Heart left ventricle (tissue), 16 donors: ENCODE data around the gene ASB7. TPM values are rescaled to one million over a fixed set of nuclear protein-coding genes. Genes with fewer than 3 reads are reported as not detected.

Experiments
- ATAC-seq, 4 donors: fragments of 200-7000 bp; cut with Tn5 transposase; one replicate each; pipeline ENCODE4 v1.9.1; 2020 to 2022; ENCODE audit warnings: moderate library complexity in 4 of 4, mild to moderate bottlenecking in 3 of 4, moderate number of reproducible peaks in 1 of 4
- DNase-seq, 5 donors: peaks; one replicate each; pipeline ENCODE4 v3.0.0-alpha.2; 2020
- H3K27ac ChIP-seq, 12 donors: fragments of 200-600 bp; sonication (generic) in 4 of 12; one replicate each; pipeline versions ENCODE4 v1.5.0 to v1.8.0; 2016 to 2022; ENCODE audit warnings: mild to moderate bottlenecking in 2 of 12
- H3K27me3 ChIP-seq, 9 donors: fragments of 200-600 bp; sonication (generic) in 2 of 9; one replicate each; pipeline versions ENCODE4 v1.5.1 to v1.8.0; 2016 to 2022; ENCODE audit warnings: mild to moderate bottlenecking in 3 of 9
- H3K36me3 ChIP-seq, 9 donors: fragments of 200-600 bp; sonication (generic) in 2 of 9; one replicate each; pipeline versions ENCODE4 v1.5.0 to v1.8.0; 2018 to 2022; ENCODE audit warnings: mild to moderate bottlenecking in 2 of 9
- H3K4me1 ChIP-seq, 12 donors: fragments of 200-600 bp; sonication (generic) in 4 of 12; one replicate each; pipeline versions ENCODE4 v1.5.0 to v1.8.0; 2016 to 2022; ENCODE audit warnings: mild to moderate bottlenecking in 3 of 12
- H3K4me3 ChIP-seq, 12 donors: fragments of 200-600 bp; sonication (generic) in 4 of 12; one replicate each; pipeline versions ENCODE4 v1.5.0 to v1.8.0; 2017 to 2022; ENCODE audit warnings: mild to moderate bottlenecking in 9 of 12, moderate library complexity in 4 of 12
- H3K9me3 ChIP-seq, 12 donors: fragments of 200-600 bp; sonication (generic) in 4 of 12; one replicate each; pipeline versions ENCODE4 v1.5.0 to v1.8.0; 2016 to 2022; ENCODE audit warnings: mild to moderate bottlenecking in 1 of 12
- POLR2A ChIP-seq, 2 donors: fragments of 450-650 bp; IDR thresholded peaks; one replicate each; pipeline ENCODE4 v1.6.1; 2017; ENCODE audit warnings: antibody characterized with exemption in 2 of 2, mild to moderate bottlenecking in 2 of 2, moderate library complexity in 2 of 2
- whole genome bisulfite sequencing, 4 donors: extraction: QIAGEN DNeasy Blood & Tissue Kit in 2 of 4; methylation state at CpG; one replicate each; pipeline versions ENCODE4 v1.1.5 to v1.1.7; 2013 to 2018; 5-methylcytosine and 5-hydroxymethylcytosine counted together
- intact Hi-C, 10 donors: fragments of 100-400 bp; cut with DNase I; formaldehyde crosslinking; loops; one replicate each; pipeline versions ENCODE4 v1.11.1 to v1.14.2; 2022
- polyA plus RNA-seq, 2 donors: library from polyadenylated mRNA; stranded (reverse); fragments of 200-250 nt; gene quantifications; one replicate each; pipeline ENCODE4 v1.2.3, GENCODE V29; 2013
- total RNA-seq, 9 donors: library from RNA; depleted of rRNA in 2 of 9; stranded (reverse); fragments of >200 nt in 2 of 9; fragmentation: NEBNext Ultra II Directional in 3 of 9; extraction: Animal tissue kit (Norgen Biotek cat#: 25700) in 3 of 9; gene quantifications; one replicate each; pipeline versions ENCODE4 v1.1.0 to v1.2.4, GENCODE V29; 2016 to 2023
- TF ChIP-seq, protein P1 (sequence below), 12 donors: fragments of 200-600 bp; sonication (generic) in 4 of 12; IDR thresholded peaks; one replicate each; pipeline versions ENCODE4 v1.5.0 to v1.8.0; 2018 to 2022; ENCODE audit warnings: antibody characterized with exemption in 12 of 12, mild to moderate bottlenecking in 5 of 12
- donor health status: ischemic (EF 13 %, LVEDD 7.1; RV severe dilation, severe dysfunction).
- donor health status: healthy with polysubstance abuse.
- donor health status: DM: no; HTN: yes; CAD: no.
- donor health status: DM: no; HTN: no; CAD: no.
- donor health status: ischemic (EF 25% LVEDD 6.9; RV normal size, moderate dysfunction).
- donor health status: ischemic (EF 25% LVEDD 5.7; RV mildly dilated, moderate dysfunction).
- donor health status: healthy.
- donor health status: DM: yes; HTN: yes; CAD: no.
- donor health status: ischemic (EF 35%, LVEDD 5.7; RV mildly dilated, moderate dysfunction).
- donor health status: nonischemic (EF 11% LVEDD 7.7; RV severe dilation, severe dysfunction).
- donor health status: DM: yes; HTN: yes; CAD: no.
- donor health status: PGD.
- donor health status: ischemic (EF 29% LVEDD 5.4; RV normal size, mild dysfunction).
- donor health status: nonischemic (EF 23%, LVEDD 6.1; RV moderate dilation, normal function).

The ASB7 gene
- total and polyA plus RNA-seq, 11 donors: 2.3 to 6.9 (median 5.9) TPM

DNA sequence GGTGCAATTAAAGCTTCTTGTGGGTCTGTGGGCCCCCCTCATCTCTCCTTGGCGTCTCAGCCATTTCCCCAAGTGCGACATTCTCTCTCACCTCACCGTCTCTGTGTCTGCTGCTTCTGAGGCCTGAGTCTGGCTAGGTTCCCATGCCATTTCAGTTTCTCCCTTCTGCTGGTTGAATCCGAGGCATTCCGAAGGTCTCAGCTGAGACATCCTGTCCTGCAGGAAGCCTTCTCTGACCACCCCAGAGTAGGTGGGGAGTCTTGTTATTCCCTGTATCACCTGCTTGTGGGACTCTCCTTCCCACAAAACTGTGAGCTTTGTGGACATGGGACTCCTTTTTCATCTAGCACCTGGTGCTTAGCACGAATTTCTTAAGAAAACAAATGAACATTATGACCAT is 78.3 kb downstream of the ASB7 start:
- WGBS, 4 donors: 79 to 85% (median 83%) methylated on average over 6 of the region's 6 CpGs
- H3K27me3 ChIP-seq: no peaks in the 10 kb centered on the region
- ATAC-seq (peak in 1 of 4 donors; percentile 31), DNase-seq (no peak)
- H3K36me3 ChIP-seq: no peaks in the 10 kb centered on the region
- H3K27ac ChIP-seq: no peak overlapping the region
- intact Hi-C loops: no loop called here
- TF ChIP-seq, protein P1, sequence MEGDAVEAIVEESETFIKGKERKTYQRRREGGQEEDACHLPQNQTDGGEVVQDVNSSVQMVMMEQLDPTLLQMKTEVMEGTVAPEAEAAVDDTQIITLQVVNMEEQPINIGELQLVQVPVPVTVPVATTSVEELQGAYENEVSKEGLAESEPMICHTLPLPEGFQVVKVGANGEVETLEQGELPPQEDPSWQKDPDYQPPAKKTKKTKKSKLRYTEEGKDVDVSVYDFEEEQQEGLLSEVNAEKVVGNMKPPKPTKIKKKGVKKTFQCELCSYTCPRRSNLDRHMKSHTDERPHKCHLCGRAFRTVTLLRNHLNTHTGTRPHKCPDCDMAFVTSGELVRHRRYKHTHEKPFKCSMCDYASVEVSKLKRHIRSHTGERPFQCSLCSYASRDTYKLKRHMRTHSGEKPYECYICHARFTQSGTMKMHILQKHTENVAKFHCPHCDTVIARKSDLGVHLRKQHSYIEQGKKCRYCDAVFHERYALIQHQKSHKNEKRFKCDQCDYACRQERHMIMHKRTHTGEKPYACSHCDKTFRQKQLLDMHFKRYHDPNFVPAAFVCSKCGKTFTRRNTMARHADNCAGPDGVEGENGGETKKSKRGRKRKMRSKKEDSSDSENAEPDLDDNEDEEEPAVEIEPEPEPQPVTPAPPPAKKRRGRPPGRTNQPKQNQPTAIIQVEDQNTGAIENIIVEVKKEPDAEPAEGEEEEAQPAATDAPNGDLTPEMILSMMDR (IDR thresholded peaks at IDR 0.05): no peak
- no peak for TF ChIP-seq POLR2A (IDR thresholded peaks at IDR 0.05)
- H3K4me3 ChIP-seq: no peak overlapping the region
- H3K9me3 ChIP-seq: peaks cover 0 to 3% (median 0%) of the 10 kb centered on the region in 12 donors
- peaks cover 0 to under 1% (median 0%) of the 10 kb centered on the region in 12 donors for H3K4me1 ChIP-seq

DNA sequence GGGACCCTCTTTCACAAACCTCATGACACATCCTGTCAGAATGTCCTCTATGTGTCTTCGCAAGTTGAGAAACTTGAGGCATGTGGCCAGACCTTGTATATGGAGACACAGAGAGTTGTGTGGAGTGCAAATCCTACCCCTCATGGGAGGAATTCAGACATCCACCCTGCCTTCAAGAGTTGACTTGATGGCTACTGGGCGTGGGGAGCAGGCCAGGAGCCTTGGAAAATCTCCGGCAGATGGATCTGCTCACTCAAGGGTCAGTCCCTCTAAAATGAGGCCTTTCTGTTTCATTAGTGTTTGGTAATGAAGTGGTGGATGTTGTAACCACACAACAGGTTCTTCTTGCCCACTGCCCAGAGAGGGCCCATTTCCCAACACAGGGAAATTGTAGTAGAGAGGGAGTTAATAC is 79.0 kb downstream of the ASB7 start:
- TF ChIP-seq, protein P1 (IDR thresholded peaks at IDR 0.05): no peak
- TF ChIP-seq POLR2A (IDR thresholded peaks at IDR 0.05): no peak
- no peak for DNase-seq
- Histone ChIP-seq H3K36me3 (no peaks in the 10 kb centered on the region), H3K4me1 (peaks cover 0 to 7% (median 0%) of the 10 kb centered on the region in 12 donors), H3K4me3 (no peak overlapping the region), H3K27me3 (no peaks in the 10 kb centered on the region), H3K27ac (no peak overlapping the region), H3K9me3 (peaks cover 0 to 3% (median 0%) of the 10 kb centered on the region in 12 donors)
- ATAC-seq: peak in 2 of 4 donors; percentile 70 to 73
- 72 to 98% (median 90%) methylated on average over 3 of the region's 3 CpGs for WGBS, 4 donors
- intact Hi-C loops: no loop called here

DNA sequence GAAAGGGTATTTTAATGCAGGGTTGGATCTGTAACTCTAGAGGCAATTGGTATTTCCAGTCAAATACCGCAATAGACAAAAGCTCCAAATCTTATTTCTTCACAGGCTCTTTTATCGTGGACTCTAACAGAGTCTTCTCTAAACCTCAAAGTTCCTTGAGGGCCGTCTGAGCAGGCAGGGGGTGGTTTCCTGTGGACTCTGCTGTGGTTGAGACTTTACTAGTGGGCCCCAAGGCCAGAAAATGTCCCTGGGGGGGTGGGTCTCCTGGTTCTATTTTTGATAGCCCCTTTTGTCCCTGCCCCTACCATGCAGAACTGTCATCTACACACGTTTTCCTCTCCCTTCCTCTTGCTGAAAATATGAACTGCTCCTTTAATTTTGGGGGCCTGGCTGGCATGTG is 80.1 kb downstream of the ASB7 start:
- intact Hi-C loops: no loop called here
- no peaks in the 10 kb centered on the region for H3K36me3 ChIP-seq
- no peak for ATAC-seq
- peaks cover 0 to 3% (median 0%) of the 10 kb centered on the region in 12 donors for H3K9me3 ChIP-seq
- H3K4me1 ChIP-seq: peaks cover 0 to 12% (median 0%) of the 10 kb centered on the region in 12 donors
- no peak overlapping the region for H3K27ac ChIP-seq
- H3K4me3 ChIP-seq: no peak overlapping the region
- DNase-seq: no peak
- TF ChIP-seq, protein P1 (IDR thresholded peaks at IDR 0.05): no peak
- no peak for TF ChIP-seq POLR2A (IDR thresholded peaks at IDR 0.05)
- no peaks in the 10 kb centered on the region for H3K27me3 ChIP-seq
- 51 to 62% (median 60%) methylated on average over 4 of the region's 4 CpGs for WGBS, 4 donors

DNA sequence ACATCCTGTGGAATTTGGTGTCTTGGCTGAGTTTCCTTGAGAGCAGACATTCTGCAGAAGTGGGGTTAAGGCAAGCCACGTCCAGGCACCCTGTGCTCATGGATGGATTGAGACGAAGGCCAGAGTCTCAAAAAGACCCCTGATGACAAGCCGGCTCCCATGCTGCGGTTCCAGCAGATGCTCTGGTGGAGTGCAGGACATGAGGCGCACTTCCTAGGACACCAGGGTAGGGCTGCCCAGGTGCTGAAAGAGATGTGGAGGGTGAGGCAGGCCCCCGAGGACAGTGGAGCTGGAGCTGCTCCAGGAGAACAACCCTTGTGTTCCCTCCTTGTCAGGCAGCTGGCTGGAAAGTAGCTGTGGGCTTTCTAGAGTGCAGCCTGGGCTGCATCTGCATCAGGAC is 81.0 kb downstream of the ASB7 start:
- ATAC-seq: no peak
- intact Hi-C loops: no loop called here
- Histone ChIP-seq H3K27me3 (no peaks in the 10 kb centered on the region), H3K4me3 (no peak overlapping the region), H3K36me3 (no peaks in the 10 kb centered on the region), H3K27ac (no peak overlapping the region), H3K9me3 (peaks cover 0 to 3% (median 0%) of the 10 kb centered on the region in 12 donors), H3K4me1 (peaks cover 0 to 20% (median 2%) of the 10 kb centered on the region in 12 donors)
- TF ChIP-seq, protein P1 (IDR thresholded peaks at IDR 0.05): no peak
- no peak for TF ChIP-seq POLR2A (IDR thresholded peaks at IDR 0.05)
- no peak for DNase-seq
- 61 to 71% (median 68%) methylated on average over 4 to 6 of the region's 6 CpGs for WGBS, 4 donors
